B cell (primary cell): ENCODE results near the gene WWP2. TPM values are rescaled to one million over a fixed set of nuclear protein-coding genes. Genes with fewer than 3 reads are reported as not detected.

Source experiments
- ATAC-seq: fragments of 200-7000 bp; cut with Tn5 transposase; one replicate; pipeline ENCODE4 v1.10.0; 2021; ENCODE audit warnings: low read depth, mild to moderate bottlenecking, moderate number of reproducible peaks, moderate library complexity
- CTCF ChIA-PET: fragments of 350-600 bp; sonication (Branson Sonifier 250); formaldehyde crosslinking; loops from one replicate; lab custom pipeline; 2021; ENCODE audit warnings: antibody characterized with exemption, inconsistent platforms; lab: Charles Lee
- POLR2A ChIA-PET: fragments of 350-600 bp; sonication (Branson Sonifier 250); formaldehyde crosslinking; loops from one replicate; lab custom pipeline; 2021; ENCODE audit warnings: antibody characterized with exemption; lab: Charles Lee
- DNase-seq: peaks from one replicate; pipeline ENCODE4 v3.0.0; 2013
- H2AFZ ChIP-seq: 2 replicates; pipeline ENCODE4 v1.6.1; 2012; ENCODE audit warnings: mild to moderate bottlenecking, low read depth, low read length; ENCODE audit not compliant: insufficient read depth, poor library complexity, severe bottlenecking
- H3K27ac ChIP-seq, 2 donors: 1 replicate in 1 of 2; 2 replicates in 1 of 2; pipeline ENCODE4 v1.5.1; 2012 to 2013; ENCODE audit warnings: low read length in 2 of 2, mild to moderate bottlenecking in 2 of 2, moderate library complexity in 1 of 2
- H3K27me3 ChIP-seq, 4 experiments: fragments of 200-600 bp in 1 of 4; sonication (generic) in 1 of 4; replicated peaks in 1 of 4; 1 replicate in 2 of 4; 2 replicates in 2 of 4; pipeline versions ENCODE4 v1.6.1 to v1.7.0; 2013 to 2016; ENCODE audit warnings: low read length in 3 of 4, mild to moderate bottlenecking in 2 of 4, mixed read lengths in 1 of 4, moderate library complexity in 1 of 4; ENCODE audit not compliant: insufficient read depth in 4 of 4, control insufficient read depth in 3 of 4; ENCODE audit errors: control extremely low read depth in 1 of 4
- H3K36me3 ChIP-seq, 2 experiments: replicated peaks in 1 of 2; 1 replicate in 1 of 2; 2 replicates in 1 of 2; pipeline versions ENCODE4 v1.6.1 to v1.7.1; 2013; ENCODE audit warnings: low read length in 1 of 2; ENCODE audit not compliant: insufficient read depth in 2 of 2, control insufficient read depth in 1 of 2; ENCODE audit errors: control extremely low read depth in 1 of 2, extremely low read depth in 1 of 2
- H3K4me1 ChIP-seq, 2 donors: fragments of 200-600 bp in 1 of 2; sonication (generic) in 1 of 2; 1 replicate in 1 of 2; 2 replicates in 1 of 2; pipeline versions ENCODE4 v1.5.1 to v1.6.1; 2013 to 2017; ENCODE audit warnings: low read length in 2 of 2; ENCODE audit not compliant: control insufficient read depth in 2 of 2, insufficient read depth in 2 of 2
- H3K4me2 ChIP-seq: replicated peaks from 2 replicates; pipeline ENCODE3; 2012; ENCODE audit warnings: mild to moderate bottlenecking, low read depth, low read length; ENCODE audit not compliant: poor library complexity, severe bottlenecking
- H3K4me3 ChIP-seq, 5 experiments: fragments of 200-600 bp in 1 of 5; sonication (generic) in 1 of 5; 1 replicate in 3 of 5; 2 replicates in 2 of 5; pipeline versions ENCODE4 v1.5.1 to v1.7.0; 2011 to 2016; ENCODE audit warnings: low read length in 4 of 5, mild to moderate bottlenecking in 4 of 5, low read depth in 2 of 5, control low read depth in 1 of 5, moderate library complexity in 1 of 5; ENCODE audit not compliant: insufficient read depth in 1 of 5; ENCODE audit errors: control extremely low read depth in 1 of 5, extremely low read depth in 1 of 5
- H3K79me2 ChIP-seq: fragments of 200-600 bp; sonication (generic); one replicate; pipeline ENCODE4 v1.6.0; 2016; ENCODE audit warnings: low read length; ENCODE audit not compliant: control insufficient read depth, insufficient read depth
- H3K9ac ChIP-seq: fragments of 200-600 bp; sonication (generic); 2 replicates; pipeline ENCODE4 v1.6.1; 2017; ENCODE audit warnings: mild to moderate bottlenecking, low read length, moderate library complexity
- H3K9me3 ChIP-seq, 3 donors: one replicate each; pipeline versions ENCODE4 v1.6.1 to v1.7.1; 2013; ENCODE audit warnings: low read length in 2 of 3; ENCODE audit not compliant: control insufficient read depth in 2 of 3, insufficient read depth in 1 of 3; ENCODE audit errors: control extremely low read depth in 1 of 3
- H4K20me1 ChIP-seq: 2 replicates; pipeline ENCODE4 v1.6.0; 2012; ENCODE audit warnings: mild to moderate bottlenecking, low read length; ENCODE audit not compliant: insufficient read depth, control insufficient read depth, poor library complexity, severe bottlenecking
- H3K27ac Mint-ChIP-seq: one replicate; pipeline ENCODE4 v1.8.0; 2021; ENCODE audit warnings: mixed read lengths
- H3K27me3 Mint-ChIP-seq: one replicate; pipeline ENCODE4 v1.8.0; 2021; ENCODE audit warnings: mixed read lengths
- H3K4me1 Mint-ChIP-seq: one replicate; pipeline ENCODE4 v1.8.0; 2021; ENCODE audit warnings: mixed read lengths
- H3K4me3 Mint-ChIP-seq: one replicate; pipeline ENCODE4 v1.8.0; 2021; ENCODE audit warnings: mixed read lengths
- H3K9me3 Mint-ChIP-seq: one replicate; pipeline ENCODE4 v1.8.0; 2022; ENCODE audit warnings: mixed read lengths; ENCODE audit not compliant: insufficient read depth
- CTCF ChIP-seq: fragments of 200-600 bp; IDR thresholded peaks from one replicate; pipeline ENCODE4 v1.8.0; 2022; ENCODE audit warnings: antibody characterized with exemption, mild to moderate bottlenecking
- EZH2 ChIP-seq: IDR thresholded peaks from 2 replicates; pipeline ENCODE4 v1.6.1; 2012; ENCODE audit warnings: borderline replicate concordance, low read depth, mild to moderate bottlenecking, moderate library complexity, low read length; ENCODE audit not compliant: insufficient read depth, poor library complexity, severe bottlenecking
- WGBS: methylation state at CpG from one replicate; pipeline ENCODE4 v1.1.5; 2013; ENCODE audit warnings: missing lambda C conversion rate; ENCODE audit not compliant: insufficient coverage; 5-methylcytosine and 5-hydroxymethylcytosine counted together
- intact Hi-C: fragments of 100-400 bp; cut with micrococcal nuclease; formaldehyde crosslinking; loops from one replicate; pipeline ENCODE4 v1.10.0; 2022
- polyA plus RNA-seq: library from polyadenylated mRNA; depleted of rRNA; stranded (reverse); fragments of >200 nt; gene quantifications from 2 replicates; pipeline ENCODE4 v1.2.3, GENCODE V29; 2012
- total RNA-seq, 2 donors: library from RNA; stranded (reverse); fragments of 120-200 nt in 1 of 2; gene quantifications; 1 replicate in 1 of 2; 2 replicates in 1 of 2; pipeline versions ENCODE4 v1.2.3 to v1.2.4, GENCODE V29; 2013 to 2022

The WWP2 gene
- total and polyA plus RNA-seq, 2 donors (not counting 1 experiment from before 2014, with no cell fraction given): 33.4 to 105 TPM

DNA sequence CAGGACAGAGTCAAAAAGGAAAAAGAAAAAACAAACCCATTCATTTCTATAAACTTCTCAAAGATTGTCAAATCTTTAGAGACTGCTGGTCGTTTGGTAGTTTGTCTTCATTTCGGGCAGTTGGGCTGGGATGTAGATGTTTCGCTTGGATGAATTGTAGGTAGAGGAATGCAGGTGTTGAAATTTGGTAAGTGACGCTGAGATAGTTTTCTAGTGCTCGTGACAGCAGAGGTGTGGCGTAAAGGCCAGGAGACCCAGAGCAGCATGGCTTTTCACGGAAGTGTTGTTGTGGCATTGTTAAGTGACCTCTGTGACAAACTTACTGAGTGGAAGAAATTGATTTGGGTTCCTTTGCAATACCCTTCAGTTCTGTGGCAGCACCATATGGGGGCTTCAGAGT is 110.8 kb downstream of the WWP2 start:
- no peak overlapping the region for H3K4me3 Mint-ChIP-seq
- Histone ChIP-seq H3K4me1 (no peaks in the 10 kb centered on the region), H3K27ac (no peak overlapping the region), H3K4me2 (no peak overlapping the region), H3K79me2 (peaks cover 3% of the 10 kb centered on the region), H4K20me1 (no peaks in the 10 kb centered on the region), H3K36me3 (peaks cover 0 to 69% of the 10 kb centered on the region in 2 experiments), H2AFZ (no peak overlapping the region), H3K9me3 (peaks cover 0 to 6% (median 0%) of the 10 kb centered on the region in 3 donors), H3K4me3 (no peak overlapping the region), H3K9ac (no peak overlapping the region), H3K27me3 (no peaks in the 10 kb centered on the region)
- 98% methylated on average over 7 of the region's 7 CpGs for WGBS
- H3K4me1 Mint-ChIP-seq: no peaks in the 10 kb centered on the region
- H3K27ac Mint-ChIP-seq: no peak overlapping the region
- DNase-seq (no peak), ATAC-seq (no peak)
- ChIA-PET POLR2A (no interaction called here), CTCF (no interaction called here)
- no peaks in the 10 kb centered on the region for H3K27me3 Mint-ChIP-seq
- intact Hi-C loops: no loop called here
- TF ChIP-seq EZH2 (no peak), CTCF (no peak)
- H3K9me3 Mint-ChIP-seq: no peaks in the 10 kb centered on the region

DNA sequence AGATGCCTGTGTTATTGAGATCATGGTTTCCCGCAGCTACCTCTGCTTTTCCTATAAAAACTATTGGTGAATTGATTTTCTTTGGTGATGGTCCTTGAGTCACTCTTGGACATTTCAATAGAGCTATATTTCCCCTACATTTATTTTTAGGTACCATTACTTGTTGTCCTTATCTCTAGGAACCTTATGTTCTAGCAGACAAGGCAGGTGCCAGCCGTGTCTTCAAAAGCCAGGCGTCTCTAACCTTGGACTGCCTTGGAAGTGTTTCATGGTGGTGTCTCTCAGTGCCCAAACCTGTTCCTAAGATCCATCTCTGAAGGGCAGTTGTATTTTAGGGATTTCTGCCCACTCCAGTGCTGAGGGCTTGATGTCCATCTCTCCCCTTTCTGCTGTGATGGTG is 111.7 kb downstream of the WWP2 start:
- H3K4me2 ChIP-seq: no peak overlapping the region
- intact Hi-C loops: no loop called here
- H3K79me2 ChIP-seq: no peaks in the 10 kb centered on the region
- Mint-ChIP-seq H3K4me1 (no peaks in the 10 kb centered on the region), H3K27ac (no peak overlapping the region), H3K27me3 (no peaks in the 10 kb centered on the region), H3K4me3 (no peak overlapping the region), H3K9me3 (no peaks in the 10 kb centered on the region)
- no peaks in the 10 kb centered on the region for H3K4me1 ChIP-seq
- ChIA-PET CTCF (no interaction called here), POLR2A (no interaction called here)
- 100% methylated on average over 2 of the region's 3 CpGs for WGBS
- peaks cover 0 to 75% of the 10 kb centered on the region in 2 experiments for H3K36me3 ChIP-seq
- no peak for DNase-seq
- no peak overlapping the region for H2AFZ ChIP-seq
- no peaks in the 10 kb centered on the region for H3K27me3 ChIP-seq
- peaks cover 0 to 6% (median 0%) of the 10 kb centered on the region in 3 donors for H3K9me3 ChIP-seq
- H3K4me3 ChIP-seq: no peak overlapping the region
- no peak overlapping the region for H3K9ac ChIP-seq
- no peaks in the 10 kb centered on the region for H4K20me1 ChIP-seq
- ATAC-seq: no peak
- H3K27ac ChIP-seq: no peak overlapping the region
- no peak for TF ChIP-seq EZH2
- no peak for TF ChIP-seq CTCF
